Renal cortical epithelial cell (primary cell): ENCODE data around the gene RPS6KC1. TPM values are rescaled to one million over a fixed set of nuclear protein-coding genes. Genes with fewer than 3 reads are reported as not detected.
A peak's percentile ranks its signal among the peaks of the same experiment; 100 is the strongest.
"Not testable (repeated sequence)": the region's sequence is repeated elsewhere in the genome, so short reads cannot be mapped to it uniquely, and the experiment has no call there.

Experiments
- DNase-seq: peaks from one replicate; pipeline ENCODE4 v3.0.0-alpha.2; 2011; ENCODE audit warnings: low read depth
- total RNA-seq: library from RNA; depleted of rRNA; stranded (reverse); fragments of >200 nt; gene quantifications from 2 replicates; pipeline ENCODE4 v1.2.3, GENCODE V29; 2014

Gene RPS6KC1
- total RNA-seq, 1 donor from 2014 or later = 28.2 TPM

GRCh38 chr1:213110349-213111300 is 59.6 kb downstream of the RPS6KC1 start:
- no peak for DNase-seq

DNA sequence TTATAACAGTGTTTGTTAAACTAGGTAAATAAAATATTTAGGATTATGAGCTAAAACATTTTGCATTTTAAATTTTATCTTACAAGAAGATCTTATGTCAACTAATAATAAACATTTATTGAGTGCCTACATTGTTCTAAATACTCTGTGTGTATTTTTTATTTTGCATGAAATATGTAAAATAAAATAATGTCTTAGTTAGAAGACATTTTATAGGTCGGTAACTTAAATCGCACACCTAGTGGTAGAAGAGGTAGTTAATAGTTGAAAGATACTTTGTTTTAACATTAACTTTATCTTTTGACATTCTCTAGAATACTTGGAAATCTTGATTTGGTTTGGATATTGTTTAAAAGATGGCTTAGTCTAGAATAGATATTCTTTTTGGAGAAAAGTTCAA is 60.5 kb downstream of the RPS6KC1 start:
- no peak for DNase-seq

GRCh38 chr1:213112723-213113122 is 61.7 kb downstream of the RPS6KC1 start:
- not testable (repeated sequence) for DNase-seq

DNA sequence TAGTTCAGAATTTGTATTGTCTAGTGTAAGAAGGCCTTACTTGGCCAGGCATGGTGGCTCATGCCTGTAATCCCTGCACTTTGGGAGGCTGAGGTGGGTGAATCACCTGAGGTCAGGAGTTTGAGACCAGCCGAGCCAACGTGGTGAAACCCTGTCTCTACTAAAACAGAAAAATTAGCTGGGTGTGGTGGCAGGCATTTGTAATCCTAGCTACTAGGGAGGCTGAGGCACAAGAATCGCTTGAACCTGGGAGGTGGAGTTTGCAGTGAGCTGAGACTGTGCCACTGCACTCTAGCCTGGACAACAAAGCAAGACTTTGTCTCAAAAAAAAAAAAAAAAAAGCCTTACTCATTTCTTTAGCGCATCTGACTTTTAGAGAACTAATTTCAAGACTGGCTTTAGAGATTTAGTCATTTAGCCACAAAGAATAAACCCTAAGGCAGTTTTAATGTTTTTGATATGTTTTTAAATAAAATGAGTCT is 66.7 kb downstream of the RPS6KC1 start:
- DNase-seq = not testable (repeated sequence)

DNA sequence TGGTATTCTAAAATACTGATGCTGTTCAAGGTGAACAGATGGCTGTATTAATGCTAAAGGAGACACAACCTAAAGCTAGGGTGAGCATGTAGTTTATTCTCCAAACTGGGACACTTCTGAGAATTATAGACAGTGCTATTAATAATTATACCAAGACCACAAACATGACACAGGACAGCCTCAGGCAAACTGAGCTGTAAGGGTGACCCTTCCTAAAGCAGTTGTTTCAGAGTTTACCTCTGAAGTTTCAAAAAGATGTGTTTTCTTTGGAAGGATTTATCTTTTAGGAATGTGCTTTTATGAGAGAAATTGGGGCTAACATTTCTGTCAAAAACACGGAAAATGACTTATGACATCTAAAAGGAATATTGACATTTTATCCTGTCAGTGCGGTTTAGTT is 68.8 kb downstream of the RPS6KC1 start:
- DNase-seq = peak; percentile 40

DNA sequence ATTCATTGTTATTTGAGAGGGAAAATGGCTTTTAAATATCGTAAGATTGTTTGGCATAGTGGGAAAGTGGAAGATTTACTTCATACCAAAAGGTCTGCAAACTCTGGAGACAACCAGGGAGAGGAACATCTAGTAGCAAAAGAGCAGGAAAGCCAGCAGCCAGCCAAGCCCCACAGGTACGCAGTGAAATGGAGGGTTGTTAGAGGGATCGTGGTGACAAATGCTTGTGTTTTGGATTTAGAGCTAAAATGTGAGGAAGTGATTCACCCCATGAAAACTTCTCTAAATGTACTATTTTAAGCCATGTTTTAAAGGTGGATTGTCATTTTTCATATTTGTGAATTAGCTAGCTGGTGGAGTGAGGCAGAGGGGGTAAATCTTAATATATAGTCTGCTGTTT is 69.3 kb downstream of the RPS6KC1 start:
- DNase-seq = no peak

- DNase-seq = no peak
Measured at GRCh38 chr1:213120961-213121360, 69.9 kb downstream of the RPS6KC1 start.

GRCh38 chr1:213122514-213122929 is 71.5 kb downstream of the RPS6KC1 start:
- peak; percentile 62 for DNase-seq

GRCh38 chr1:213123087-213123486 is 72.0 kb downstream of the RPS6KC1 start:
- DNase-seq = no peak

DNA sequence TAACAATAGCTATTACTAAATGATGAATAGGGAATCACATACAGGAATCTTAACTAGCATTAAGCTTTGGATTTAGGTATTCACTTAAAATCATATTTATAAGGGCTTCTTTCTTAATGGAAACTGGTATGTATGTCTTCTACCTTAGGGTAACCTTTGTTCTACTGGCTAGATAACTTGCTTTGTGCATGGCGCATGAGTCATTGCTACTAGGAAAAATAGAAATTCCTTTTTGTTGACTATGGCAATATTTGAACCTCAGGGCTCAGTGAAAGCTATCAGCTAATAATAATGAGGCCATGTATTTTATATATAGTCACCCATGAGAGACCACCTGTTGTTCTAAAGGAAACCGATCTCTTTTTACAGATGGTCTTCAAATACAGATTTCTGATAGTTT is 72.5 kb downstream of the RPS6KC1 start:
- peak; percentile 80 for DNase-seq

DNA sequence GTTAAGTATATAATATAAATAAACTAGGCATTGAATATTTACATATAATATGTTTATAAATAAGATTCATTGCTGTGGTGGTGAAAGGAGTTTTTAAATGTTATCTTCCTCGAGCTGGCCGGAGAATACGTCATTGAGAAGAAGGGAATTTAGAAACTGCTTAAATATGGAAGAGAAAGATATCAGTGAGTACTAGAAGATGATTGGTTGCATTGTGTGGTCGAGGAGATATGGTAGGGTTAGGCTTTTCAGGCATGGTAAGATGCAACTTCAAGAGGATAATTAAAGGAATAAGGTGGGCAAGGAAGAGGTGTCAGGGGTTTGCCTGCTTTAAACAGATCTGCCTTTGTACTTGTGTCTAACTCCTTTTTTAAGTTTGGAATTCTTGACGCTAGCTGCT is 73.5 kb downstream of the RPS6KC1 start:
- DNase-seq = no peak

DNA sequence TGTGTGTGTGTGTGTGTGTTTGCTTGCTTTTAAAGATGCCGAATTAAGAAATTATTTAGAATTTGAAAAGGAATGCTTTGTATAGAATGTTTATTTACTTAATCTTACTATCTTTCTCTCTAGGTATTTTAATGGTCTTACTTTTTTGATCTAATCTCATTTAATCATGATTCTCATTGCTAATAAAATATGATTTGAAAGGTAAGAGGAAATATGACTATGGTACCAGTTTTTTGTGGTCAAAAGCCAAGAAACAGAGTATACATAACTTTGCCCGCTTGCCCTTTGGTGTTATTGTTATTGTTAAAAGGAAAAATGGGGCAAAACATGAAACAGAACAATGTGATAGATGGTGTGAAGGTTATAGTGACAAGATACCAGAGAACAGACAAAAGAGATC is 74.6 kb downstream of the RPS6KC1 start:
- no peak for DNase-seq

DNA sequence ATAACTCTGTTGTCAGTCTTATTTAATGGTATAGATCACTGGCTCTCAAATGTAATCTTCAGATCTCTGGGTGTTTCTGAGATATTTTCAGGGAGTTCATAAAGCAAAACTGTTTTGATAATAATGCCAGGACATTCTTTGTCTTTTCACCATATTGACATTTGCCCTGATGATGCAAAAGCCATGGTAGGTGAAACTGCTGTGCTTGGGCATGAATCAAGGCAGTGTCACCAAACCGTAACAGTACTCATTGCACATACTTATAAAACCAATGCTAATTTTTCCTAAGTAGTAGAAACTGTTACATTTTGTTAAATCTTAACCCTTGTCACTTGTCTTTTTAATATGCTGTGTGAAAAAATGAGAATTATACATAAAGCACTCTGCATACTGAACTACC is 76.0 kb downstream of the RPS6KC1 start:
- DNase-seq = peak; percentile 13

DNA sequence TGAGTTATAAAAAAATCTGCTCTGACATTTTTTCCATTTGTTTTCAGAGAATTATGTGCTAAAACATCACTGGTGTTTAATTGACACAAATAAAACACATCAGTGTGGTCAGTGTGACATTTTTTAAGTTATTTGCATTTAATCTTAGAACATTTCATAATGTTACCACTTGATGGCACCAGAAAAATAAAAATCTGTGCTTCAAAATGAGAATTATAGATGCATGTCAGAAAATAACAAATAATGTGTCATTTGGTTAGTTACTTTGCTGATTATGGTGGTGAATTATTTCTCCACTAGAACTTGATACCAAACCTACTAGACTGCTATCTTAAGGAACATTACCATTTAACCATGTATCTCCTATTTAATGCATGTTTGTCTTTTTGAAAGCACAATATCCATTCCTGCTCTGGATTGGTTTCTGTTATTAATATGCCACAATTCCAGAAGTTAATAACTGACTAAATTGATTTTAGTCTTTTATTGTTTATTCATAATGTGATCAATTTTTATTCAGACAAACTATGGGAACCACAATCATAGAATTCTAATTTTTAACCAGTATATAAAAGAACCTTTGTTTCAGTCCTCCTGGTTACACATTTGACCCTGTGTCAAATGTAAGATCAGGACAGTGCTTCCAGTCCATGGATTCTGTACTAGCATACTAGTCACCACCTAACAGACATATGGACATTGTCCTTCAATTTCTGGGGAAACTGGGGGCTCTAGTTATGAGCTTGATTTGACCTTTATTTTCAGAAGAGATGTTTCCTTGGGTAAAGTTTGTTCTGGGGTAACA is 81.0 kb downstream of the RPS6KC1 start:
- no peak for DNase-seq

GRCh38 chr1:213135572-213135971 is 84.5 kb downstream of the RPS6KC1 start:
- peak; percentile 23 for DNase-seq

DNA sequence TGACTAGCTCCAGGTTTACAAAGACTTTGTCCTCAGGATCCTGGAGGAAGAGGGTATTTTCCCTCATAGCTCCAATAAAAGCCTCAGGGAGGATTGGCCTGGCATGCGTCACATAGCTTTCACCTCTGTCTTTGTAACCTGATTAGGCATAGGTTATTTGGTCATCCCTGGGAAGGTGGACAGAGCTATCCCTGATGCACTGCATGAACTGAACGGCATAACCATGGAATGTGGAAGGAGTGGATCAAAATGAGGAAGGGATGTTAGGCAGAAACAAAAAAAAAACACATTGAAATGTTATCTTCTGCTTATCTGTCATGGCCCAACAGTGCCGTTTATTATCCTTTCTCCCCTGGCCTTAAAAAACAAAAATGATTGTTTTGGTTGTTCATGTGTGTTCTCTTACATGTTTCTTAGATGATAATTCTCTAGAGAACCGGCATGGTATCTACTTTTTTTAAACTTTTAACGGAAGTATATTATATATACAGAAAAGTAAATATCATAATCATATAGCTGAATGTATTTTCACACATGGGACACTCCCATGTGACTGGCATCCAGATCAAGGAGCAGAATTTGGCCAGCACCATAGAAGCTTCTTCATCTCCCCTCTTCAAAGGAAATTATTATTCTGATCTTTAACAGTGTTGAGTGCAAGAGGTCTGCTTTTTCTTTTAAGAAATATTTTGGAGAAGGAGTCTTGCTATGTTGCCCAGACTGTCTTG is 85.3 kb downstream of the RPS6KC1 start:
- no peak for DNase-seq

- DNase-seq = no peak
Measured at GRCh38 chr1:213138391-213138790, 87.3 kb downstream of the RPS6KC1 start.

GRCh38 chr1:213138892-213139291 is 87.9 kb downstream of the RPS6KC1 start:
- DNase-seq = no peak

- no peak for DNase-seq
Measured at GRCh38 chr1:213148905-213149304, 97.9 kb downstream of the RPS6KC1 start.

GRCh38 chr1:213150090-213150489 is 99.0 kb downstream of the RPS6KC1 start:
- not testable (repeated sequence) for DNase-seq

DNA sequence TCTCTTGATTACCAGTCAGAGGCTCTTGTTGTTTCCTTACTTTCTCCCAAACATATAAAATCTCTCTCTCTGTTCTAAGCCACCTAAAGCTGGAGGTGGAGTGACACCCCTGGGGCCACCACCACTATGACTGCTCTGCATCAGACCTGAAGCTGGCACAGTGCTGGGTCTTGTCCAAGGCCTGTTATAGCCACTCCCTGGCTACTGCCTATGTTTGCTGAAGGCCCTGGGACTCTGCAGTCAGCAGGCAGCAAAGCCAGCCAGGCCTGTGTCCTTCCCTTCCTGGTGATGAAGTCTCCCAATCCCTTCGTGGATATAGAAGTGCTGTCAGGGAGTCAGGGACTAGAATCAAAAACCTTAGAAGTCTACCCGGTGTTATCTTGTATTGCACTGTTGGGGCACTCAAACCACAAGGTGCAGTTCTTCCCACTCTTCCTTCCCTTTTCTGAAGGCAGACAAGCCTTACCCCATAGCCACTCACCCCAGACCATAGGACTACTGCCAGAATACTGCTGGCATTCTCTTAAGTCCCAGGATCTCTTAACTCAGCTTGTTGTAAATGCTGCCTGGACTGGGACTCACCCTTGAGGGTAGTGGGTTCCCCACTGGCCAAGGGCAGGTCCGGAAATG is 103.1 kb downstream of the RPS6KC1 start:
- no peak for DNase-seq
